H1 (cell line): ENCODE measurements around the gene WWP2. TPM values are rescaled to one million over a fixed set of nuclear protein-coding genes. Genes with fewer than 3 reads are reported as not detected.

Experiments
- CTBP2 ChIP-seq: IDR thresholded peaks from 2 replicates; pipeline ENCODE4 v1.7.0; 2011; ENCODE audit warnings: borderline replicate concordance, mild to moderate bottlenecking, moderate library complexity, mixed read lengths, low read length; ENCODE audit not compliant: insufficient read depth, insufficient read length
- HDAC2 ChIP-seq, 2 experiments: fragments of 300-600 bp in 1 of 2; sonication (generic) in 1 of 2; IDR thresholded peaks; 2 replicates each; pipeline ENCODE4 v1.6.1; 2011 to 2012; ENCODE audit warnings: low read depth in 2 of 2, low read length in 2 of 2, mild to moderate bottlenecking in 2 of 2, moderate library complexity in 2 of 2, borderline replicate concordance in 1 of 2, inconsistent platforms in 1 of 2
- HDAC6 ChIP-seq: IDR thresholded peaks from one replicate; pipeline ENCODE4 v1.7.1; 2012; ENCODE audit warnings: low read depth, mild to moderate bottlenecking, inconsistent platforms, low read length, moderate library complexity
- KDM4A ChIP-seq: IDR thresholded peaks from one replicate; pipeline ENCODE4 v1.7.1; 2012; ENCODE audit warnings: low read depth, mild to moderate bottlenecking, moderate library complexity, low read length, inconsistent platforms; ENCODE audit not compliant: severe bottlenecking
- RBBP5 ChIP-seq: IDR thresholded peaks from 2 replicates; pipeline ENCODE4 v1.7.1; 2012; ENCODE audit warnings: low read depth, mild to moderate bottlenecking, inconsistent platforms, low read length, moderate library complexity, borderline replicate concordance
- SRF ChIP-seq: IDR thresholded peaks from 2 replicates; pipeline ENCODE4 v1.6.1; 2011; ENCODE audit warnings: mild to moderate bottlenecking, low read depth, low read length, moderate library complexity
- TAF7 ChIP-seq: optimal IDR thresholded peaks from 2 replicates; pipeline ENCODE3; 2011; ENCODE audit warnings: low read depth, mild to moderate bottlenecking, inconsistent platforms, low read length, moderate library complexity, borderline replicate concordance
- TEAD4 ChIP-seq: IDR thresholded peaks from 2 replicates; pipeline ENCODE4 v1.6.1; 2012; ENCODE audit warnings: low read depth, low read length, inconsistent platforms, mixed read lengths
- polyA plus RNA-seq, 7 experiments: library from polyadenylated mRNA; depleted of rRNA in 3 of 7; stranded (reverse) in 5 of 7; unstranded in 2 of 7; fragments of >200 nt in 5 of 7; fragments of 200-250 nt in 2 of 7; gene quantifications; 1 replicate in 5 of 7; 2 replicates in 1 of 7; 4 replicates in 1 of 7; pipeline versions ENCODE4 v1.2.1 to v1.2.3, GENCODE V29; 2011 to 2013; ENCODE audit warnings: missing spikeins in 2 of 7, mixed read lengths in 2 of 7
- total RNA-seq: library from RNA; stranded (reverse); fragmentation: NEBNext Ultra II Directional; extraction: Animal tissue kit (Norgen Biotek cat#: 25700); gene quantifications from 2 replicates; pipeline ENCODE4 v1.2.1, GENCODE V29; 2021
- TF ChIP-seq, protein P1 (sequence below): fragments of 300-600 bp; sonication (generic); IDR thresholded peaks from 2 replicates; pipeline ENCODE4 v1.7.1; 2012; ENCODE audit warnings: low read length, moderate library complexity, mild to moderate bottlenecking, inconsistent platforms; ENCODE audit not compliant: insufficient replicate concordance
- TF ChIP-seq, protein P2 (sequence below): IDR thresholded peaks from 2 replicates; pipeline ENCODE4 v1.6.1; 2011; ENCODE audit warnings: low read depth, mild to moderate bottlenecking, low read length; ENCODE audit not compliant: insufficient read depth

The WWP2 gene
- total and polyA plus RNA-seq, 2 of the 8 experiments (the other 6 are each of a cell fraction or from before 2014, with no cell fraction given), result 14.1 to 42.2 TPM

DNA sequence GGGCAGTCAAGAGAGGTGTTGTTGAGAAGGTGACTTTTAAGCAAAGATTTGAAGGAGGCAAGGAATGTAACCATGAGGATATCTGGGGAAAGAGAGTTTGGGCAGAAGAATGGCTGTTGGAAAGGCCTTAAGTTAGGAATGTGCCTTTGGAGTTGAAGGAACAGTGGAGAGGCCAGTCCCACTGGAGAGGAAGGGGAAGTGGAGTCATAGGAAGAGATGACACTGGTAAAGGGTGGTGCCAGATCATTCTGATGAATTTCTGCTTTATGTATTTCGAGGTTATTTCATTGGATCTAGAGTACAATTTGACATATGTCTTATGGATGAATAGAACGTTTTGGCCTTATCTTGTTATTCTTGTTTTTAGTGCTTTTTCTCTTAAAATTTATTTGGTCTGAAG, 93.5 kb downstream of the WWP2 start (continued):
- TF ChIP-seq, protein P1, sequence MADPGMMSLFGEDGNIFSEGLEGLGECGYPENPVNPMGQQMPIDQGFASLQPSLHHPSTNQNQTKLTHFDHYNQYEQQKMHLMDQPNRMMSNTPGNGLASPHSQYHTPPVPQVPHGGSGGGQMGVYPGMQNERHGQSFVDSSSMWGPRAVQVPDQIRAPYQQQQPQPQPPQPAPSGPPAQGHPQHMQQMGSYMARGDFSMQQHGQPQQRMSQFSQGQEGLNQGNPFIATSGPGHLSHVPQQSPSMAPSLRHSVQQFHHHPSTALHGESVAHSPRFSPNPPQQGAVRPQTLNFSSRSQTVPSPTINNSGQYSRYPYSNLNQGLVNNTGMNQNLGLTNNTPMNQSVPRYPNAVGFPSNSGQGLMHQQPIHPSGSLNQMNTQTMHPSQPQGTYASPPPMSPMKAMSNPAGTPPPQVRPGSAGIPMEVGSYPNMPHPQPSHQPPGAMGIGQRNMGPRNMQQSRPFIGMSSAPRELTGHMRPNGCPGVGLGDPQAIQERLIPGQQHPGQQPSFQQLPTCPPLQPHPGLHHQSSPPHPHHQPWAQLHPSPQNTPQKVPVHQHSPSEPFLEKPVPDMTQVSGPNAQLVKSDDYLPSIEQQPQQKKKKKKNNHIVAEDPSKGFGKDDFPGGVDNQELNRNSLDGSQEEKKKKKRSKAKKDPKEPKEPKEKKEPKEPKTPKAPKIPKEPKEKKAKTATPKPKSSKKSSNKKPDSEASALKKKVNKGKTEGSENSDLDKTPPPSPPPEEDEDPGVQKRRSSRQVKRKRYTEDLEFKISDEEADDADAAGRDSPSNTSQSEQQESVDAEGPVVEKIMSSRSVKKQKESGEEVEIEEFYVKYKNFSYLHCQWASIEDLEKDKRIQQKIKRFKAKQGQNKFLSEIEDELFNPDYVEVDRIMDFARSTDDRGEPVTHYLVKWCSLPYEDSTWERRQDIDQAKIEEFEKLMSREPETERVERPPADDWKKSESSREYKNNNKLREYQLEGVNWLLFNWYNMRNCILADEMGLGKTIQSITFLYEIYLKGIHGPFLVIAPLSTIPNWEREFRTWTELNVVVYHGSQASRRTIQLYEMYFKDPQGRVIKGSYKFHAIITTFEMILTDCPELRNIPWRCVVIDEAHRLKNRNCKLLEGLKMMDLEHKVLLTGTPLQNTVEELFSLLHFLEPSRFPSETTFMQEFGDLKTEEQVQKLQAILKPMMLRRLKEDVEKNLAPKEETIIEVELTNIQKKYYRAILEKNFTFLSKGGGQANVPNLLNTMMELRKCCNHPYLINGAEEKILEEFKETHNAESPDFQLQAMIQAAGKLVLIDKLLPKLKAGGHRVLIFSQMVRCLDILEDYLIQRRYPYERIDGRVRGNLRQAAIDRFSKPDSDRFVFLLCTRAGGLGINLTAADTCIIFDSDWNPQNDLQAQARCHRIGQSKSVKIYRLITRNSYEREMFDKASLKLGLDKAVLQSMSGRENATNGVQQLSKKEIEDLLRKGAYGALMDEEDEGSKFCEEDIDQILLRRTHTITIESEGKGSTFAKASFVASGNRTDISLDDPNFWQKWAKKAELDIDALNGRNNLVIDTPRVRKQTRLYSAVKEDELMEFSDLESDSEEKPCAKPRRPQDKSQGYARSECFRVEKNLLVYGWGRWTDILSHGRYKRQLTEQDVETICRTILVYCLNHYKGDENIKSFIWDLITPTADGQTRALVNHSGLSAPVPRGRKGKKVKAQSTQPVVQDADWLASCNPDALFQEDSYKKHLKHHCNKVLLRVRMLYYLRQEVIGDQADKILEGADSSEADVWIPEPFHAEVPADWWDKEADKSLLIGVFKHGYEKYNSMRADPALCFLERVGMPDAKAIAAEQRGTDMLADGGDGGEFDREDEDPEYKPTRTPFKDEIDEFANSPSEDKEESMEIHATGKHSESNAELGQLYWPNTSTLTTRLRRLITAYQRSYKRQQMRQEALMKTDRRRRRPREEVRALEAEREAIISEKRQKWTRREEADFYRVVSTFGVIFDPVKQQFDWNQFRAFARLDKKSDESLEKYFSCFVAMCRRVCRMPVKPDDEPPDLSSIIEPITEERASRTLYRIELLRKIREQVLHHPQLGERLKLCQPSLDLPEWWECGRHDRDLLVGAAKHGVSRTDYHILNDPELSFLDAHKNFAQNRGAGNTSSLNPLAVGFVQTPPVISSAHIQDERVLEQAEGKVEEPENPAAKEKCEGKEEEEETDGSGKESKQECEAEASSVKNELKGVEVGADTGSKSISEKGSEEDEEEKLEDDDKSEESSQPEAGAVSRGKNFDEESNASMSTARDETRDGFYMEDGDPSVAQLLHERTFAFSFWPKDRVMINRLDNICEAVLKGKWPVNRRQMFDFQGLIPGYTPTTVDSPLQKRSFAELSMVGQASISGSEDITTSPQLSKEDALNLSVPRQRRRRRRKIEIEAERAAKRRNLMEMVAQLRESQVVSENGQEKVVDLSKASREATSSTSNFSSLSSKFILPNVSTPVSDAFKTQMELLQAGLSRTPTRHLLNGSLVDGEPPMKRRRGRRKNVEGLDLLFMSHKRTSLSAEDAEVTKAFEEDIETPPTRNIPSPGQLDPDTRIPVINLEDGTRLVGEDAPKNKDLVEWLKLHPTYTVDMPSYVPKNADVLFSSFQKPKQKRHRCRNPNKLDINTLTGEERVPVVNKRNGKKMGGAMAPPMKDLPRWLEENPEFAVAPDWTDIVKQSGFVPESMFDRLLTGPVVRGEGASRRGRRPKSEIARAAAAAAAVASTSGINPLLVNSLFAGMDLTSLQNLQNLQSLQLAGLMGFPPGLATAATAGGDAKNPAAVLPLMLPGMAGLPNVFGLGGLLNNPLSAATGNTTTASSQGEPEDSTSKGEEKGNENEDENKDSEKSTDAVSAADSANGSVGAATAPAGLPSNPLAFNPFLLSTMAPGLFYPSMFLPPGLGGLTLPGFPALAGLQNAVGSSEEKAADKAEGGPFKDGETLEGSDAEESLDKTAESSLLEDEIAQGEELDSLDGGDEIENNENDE, result no peak
- no peak for TF ChIP-seq HDAC6
- TF ChIP-seq, protein P2, sequence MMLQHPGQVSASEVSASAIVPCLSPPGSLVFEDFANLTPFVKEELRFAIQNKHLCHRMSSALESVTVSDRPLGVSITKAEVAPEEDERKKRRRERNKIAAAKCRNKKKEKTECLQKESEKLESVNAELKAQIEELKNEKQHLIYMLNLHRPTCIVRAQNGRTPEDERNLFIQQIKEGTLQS, result no peak
- TF ChIP-seq TAF7, result no peak
- TF ChIP-seq RBBP5, result no peak
- no peak for TF ChIP-seq TEAD4
- no peak for TF ChIP-seq HDAC2 (IDR thresholded peaks at IDR 0.05; ENCODE audit: borderline replicate concordance in 1 of 2, low read depth in 2 of 2, low read length in 2 of 2)
- no peak for TF ChIP-seq KDM4A
- TF ChIP-seq SRF, result no peak
- TF ChIP-seq CTBP2, result no peak
